NCI-H1694 (cell line): Measurements from ENCODE around the gene GTF2H2C_2.
"Not testable (repeated sequence)": the region's sequence is repeated elsewhere in the genome, so short reads cannot be mapped to it uniquely, and the experiment has no call there.

Experiments
- DNase-seq: peaks from one replicate; lab custom pipeline; 2025; lab: John Stamatoyannopoulos, UW

The GTF2H2C_2 gene

DNA sequence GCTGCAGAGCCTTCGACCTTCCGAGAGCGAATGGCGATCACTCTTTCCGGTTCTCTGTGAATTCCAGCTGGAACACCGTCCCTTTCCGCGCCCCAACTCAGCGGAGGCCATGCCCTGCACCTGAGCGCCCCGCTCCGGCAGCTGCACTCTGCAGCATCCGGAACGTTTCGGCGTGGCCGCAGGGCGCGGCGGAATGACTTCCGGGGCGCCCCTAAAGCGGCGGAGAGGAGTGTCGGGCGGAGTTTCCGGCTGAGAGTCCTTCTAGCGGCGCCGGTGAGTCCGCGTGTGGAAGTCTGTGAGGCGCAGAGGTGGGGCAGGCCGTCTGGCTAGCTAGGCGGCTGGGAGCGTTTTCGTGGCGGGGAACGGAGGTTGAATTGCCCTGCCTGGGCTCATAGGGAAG lies at the start of gene GTF2H2C_2:
Gene GTF2H2C_2, plus strand, starts transcription at position 252 of the 400 bp plus-strand sequence.
- DNase-seq = not testable (repeated sequence)

DNA sequence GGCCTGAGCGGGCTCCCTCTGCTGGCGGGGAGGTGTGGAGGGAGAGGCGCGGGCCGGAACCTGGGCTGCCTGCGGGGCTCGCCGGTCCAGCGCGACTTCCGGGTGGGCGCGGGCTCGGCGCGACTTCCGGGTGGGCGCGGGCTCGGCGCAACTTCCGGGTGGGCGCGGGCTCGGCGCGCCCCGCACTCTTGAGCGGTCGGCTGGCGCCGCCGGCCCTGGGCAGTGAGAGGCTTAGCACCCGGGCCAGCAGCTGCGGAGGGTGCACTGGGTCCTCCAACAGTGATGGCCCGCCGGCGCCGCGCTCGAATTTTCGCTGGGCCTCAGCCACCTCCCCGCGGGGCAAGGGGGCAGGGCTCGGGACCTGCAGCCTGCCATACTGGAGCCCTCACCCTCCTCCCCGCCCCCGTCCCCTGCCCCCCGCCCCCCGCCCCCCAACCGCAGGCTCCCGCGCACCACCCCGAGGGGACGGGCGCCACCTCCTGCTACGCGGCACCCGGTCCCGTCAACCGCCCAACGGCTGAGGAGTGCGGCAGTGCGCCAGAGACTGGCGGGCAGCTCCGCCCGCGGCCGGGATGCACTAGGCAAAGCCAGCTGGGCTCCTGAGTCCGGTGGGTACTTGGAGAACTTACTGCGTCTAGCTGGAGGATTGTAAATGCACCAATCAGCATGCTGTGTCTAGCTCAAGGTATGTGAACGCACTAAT lies 14.0 kb upstream of the GTF2H2C_2 start:
- not testable (repeated sequence) for DNase-seq

DNA sequence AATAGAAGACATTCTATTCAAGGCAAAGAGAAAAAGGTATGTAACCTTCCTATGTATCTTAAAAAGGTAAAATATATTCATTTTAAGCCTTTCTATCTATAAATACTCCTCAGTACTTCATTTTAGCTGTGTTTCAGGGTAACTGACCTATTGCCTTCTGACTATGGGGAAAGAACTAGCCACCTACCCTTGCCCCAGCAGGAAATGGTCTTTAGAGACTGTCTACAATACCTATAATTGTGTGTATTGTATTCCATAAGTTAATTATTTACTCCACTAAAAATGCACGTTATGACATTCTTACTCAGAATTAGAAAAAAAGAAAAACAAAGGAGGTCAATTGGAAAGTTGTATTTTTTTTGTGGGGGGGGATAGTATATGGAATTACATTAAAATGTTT lies 6.2 kb downstream of the GTF2H2C_2 start:
- not testable (repeated sequence) for DNase-seq

DNA sequence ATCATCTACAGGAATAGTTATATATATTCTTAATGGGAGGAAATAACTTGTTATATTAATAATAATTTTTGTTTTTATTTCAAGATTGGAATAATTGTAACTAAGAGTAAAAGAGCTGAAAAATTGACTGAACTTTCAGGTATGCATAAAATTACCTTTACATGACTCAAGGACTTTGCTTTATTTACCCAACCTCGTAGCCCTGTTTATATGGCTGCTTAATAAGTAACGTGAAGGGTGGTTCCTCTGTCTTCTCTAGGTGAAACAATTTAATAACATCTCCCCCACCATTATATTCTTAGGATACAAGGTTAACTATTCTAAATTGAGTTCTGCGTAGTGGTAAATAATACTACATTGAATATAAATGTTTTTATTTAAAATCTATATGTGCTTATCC lies 8.0 kb downstream of the GTF2H2C_2 start:
- DNase-seq = not testable (repeated sequence)

DNA sequence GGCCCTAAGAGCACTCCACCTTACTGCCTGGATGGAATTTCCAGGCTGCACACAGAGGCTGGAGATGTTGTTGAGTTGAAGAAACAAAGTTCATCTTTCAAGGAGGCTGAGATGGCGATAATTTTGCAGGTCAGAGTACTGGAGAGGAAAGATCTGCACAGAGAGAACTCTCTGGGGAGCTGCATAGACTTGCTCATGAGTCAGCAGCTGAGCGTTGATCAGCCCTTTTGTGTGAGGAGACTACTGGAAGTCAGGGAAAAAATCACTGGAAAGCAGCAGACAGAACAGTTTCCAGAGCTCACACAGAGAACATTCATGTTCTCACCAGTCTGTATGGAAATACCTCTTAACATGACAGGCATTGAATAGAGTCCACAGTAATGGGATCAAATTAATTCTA lies 23.4 kb downstream of the GTF2H2C_2 start:
- not testable (repeated sequence) for DNase-seq

DNA sequence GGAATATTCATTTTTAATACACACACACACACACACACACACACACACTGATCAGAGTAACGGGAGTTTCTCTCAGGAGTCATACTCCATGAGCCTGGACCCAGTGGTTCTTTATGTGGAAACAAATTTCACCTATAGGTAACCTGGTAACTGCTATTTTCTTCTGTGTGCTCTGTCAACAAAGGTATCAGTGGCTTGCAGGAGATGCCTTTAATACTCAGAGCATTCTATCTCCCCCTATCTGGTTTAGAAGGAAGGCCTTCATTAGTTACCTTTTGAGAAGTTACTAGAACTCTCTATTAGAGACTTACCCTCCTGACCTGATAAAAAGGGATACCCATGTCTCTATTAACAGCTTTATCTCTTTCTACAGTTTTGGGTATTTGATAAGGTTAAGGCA lies 34.4 kb downstream of the GTF2H2C_2 start:
- not testable (repeated sequence) for DNase-seq

DNA sequence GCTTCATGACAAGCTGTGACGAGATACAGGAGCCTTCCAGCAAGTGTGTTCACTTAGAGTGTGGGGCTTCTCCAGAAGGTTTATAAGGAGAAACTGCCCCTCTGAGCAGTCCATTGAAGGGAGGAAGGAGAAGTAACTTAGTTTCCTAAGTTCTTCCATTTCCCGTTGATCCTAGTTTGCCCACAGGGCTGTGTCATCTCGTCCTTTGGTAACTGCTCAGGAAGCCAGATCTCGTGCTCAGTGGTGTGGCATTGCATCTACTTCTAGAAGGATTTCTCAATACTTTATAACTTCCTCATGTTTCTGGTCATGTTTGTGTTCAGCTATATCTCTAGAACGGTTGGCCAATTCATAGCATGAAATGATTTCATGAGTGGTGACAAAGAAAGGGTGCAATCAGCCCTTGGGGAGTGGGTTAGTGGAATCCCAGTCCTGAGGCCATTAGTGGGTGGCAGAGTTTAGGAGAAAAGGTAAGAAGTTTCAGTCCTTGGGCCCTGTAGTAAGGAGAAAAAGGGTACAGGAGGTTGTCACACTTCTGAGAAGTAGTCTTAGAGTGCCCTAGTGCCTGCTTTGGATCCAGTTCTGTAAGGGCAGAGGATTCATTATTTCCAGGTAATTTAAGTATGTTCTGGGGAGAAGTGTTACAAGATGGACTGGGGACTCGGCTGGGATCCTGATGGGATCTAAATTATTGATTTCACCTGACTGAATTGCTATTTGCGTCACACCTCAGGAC lies 36.2 kb downstream of the GTF2H2C_2 start:
- DNase-seq = not testable (repeated sequence)

DNA sequence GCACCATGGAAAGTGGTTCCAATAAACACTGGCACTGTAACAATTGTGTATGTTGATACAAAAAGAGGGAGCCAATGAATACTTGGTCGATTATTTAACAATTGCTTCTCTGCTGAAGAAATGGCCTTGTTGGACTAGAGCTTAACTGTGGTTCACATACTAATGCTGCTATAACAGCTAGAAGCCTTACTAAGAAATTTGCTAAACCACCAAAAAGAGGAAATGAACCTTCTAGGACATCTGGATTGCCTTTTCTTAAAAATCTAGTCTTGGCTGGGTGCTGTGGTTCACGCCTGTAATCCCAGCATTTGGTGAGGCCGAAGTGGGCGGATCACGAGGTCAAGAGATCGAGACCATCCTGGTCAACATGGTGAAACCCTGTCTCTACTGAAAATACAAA lies 41.9 kb downstream of the GTF2H2C_2 start:
- not testable (repeated sequence) for DNase-seq

DNA sequence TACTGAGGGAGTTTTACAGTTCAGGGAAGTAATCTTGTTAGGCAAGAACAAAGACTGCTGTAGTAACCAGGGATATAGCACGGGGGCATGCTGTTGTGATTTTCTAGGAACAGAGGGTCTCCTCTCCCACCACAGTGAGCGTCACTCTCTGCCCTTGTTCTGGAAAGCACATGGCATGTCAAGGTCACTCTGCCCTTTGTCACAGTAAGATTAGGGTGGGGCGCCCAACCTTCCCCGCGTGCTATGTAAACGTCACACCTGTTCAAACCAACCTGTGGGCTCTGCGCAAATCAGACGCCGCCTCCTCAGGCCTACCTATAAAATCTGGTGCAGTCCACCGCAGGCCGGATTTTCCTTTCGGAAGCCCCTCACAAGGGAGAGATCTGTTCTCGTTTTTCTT lies 44.0 kb downstream of the GTF2H2C_2 start:
- not testable (repeated sequence) for DNase-seq

DNA sequence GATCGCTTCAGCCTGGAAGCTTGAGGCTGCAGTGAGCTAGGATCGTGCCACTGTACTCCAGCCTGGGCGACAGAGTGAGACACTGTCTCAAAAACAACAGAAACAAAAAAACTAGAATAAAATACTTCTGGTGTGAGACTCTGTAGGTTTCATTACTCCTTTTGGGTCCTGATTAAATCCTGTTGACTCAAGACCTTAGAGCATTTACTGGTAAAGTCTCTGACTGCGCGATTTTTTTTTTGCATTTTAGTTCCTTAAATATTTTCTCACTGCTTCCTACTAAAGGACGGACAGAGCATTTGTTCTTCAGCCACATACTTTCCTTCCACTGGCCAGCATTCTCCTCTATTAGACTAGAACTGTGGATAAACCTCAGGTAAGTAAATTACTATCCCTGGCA lies 46.8 kb downstream of the GTF2H2C_2 start:
- not testable (repeated sequence) for DNase-seq

DNA sequence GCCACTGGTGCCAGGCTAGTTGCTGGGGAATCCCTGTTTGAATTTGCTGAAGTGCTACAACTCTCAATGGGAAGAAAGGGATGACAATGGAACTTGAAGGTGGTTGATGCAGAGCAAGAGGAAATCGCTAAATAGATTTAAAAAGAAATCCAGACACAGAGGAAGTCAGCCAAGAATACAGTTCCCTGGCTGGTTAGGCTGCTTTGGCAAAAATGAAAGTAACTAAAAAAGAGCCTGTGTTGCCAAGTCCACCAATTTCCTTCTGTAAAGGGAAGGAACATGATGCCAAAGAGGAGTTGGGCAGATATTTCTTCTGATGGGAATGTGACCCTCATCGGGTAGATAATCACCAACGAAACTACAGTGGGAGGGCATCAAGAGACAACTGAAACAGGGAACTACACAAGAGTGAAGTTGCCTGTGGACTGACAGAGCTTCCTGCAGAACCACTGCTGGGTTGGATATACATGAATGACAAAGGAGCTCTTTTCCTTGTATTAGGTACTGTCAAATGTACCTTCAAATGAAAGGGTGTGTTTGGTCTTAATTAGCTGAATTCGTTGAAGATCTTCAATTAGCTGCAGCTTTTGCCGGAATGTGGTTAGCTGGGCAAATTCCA lies 49.0 kb downstream of the GTF2H2C_2 start:
- DNase-seq = not testable (repeated sequence)

DNA sequence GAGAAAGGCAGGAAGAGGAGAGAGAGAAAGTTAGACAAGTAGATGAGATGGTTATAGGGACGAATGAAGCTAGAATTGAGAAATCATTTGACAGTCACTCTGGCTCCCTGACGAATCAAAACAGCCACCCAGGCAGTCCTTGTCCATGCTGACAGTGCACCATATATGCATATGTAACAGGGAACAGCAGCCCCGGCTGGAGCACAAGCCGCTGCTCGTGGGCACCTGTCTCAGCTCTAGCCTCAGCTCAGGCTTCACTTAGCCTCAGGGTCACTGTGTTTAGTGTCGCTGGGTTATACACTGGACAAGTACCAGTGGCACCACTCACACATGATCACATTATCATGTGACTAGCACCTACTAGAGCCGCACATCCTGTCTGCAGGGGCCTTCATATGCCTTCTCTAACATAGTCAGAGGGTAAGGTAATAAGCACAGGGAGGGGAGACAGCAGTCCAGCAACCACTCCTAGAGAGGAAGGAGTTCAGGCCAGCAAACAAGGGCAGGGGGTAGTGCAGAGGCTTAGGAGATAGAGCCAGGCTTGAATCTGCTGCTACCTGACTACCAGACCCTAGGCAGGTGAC lies 54.9 kb downstream of the GTF2H2C_2 start:
- DNase-seq = not testable (repeated sequence)
